ENCODE data around the gene LARGE1.

LARGE1 gene

GRCh38 chr22:33914131-33914530 lies 6.1 kb downstream of the LARGE1 start:
- no peak for DNase-seq (ENCODE audit: low read depth in 1 of 2, low spot score in 1 of 2)

- no peak for DNase-seq (ENCODE audit: low read depth in 1 of 2, low spot score in 1 of 2)
Measured at GRCh38 chr22:33913188-33913587, 7.1 kb downstream of the LARGE1 start.

- DNase-seq (ENCODE audit: low read depth in 1 of 2, low spot score in 1 of 2) = no peak
Measured at GRCh38 chr22:33909911-33910310, 10.4 kb downstream of the LARGE1 start.

GRCh38 chr22:33909075-33909458 lies 11.2 kb downstream of the LARGE1 start:
- DNase-seq (ENCODE audit: low read depth in 1 of 2, low spot score in 1 of 2) = no peak

- no peak for DNase-seq (ENCODE audit: low read depth in 1 of 2, low spot score in 1 of 2)
Measured at GRCh38 chr22:33908171-33909074, 11.9 kb downstream of the LARGE1 start.

GRCh38 chr22:33906954-33907353 lies 13.3 kb downstream of the LARGE1 start:
- DNase-seq (ENCODE audit: low read depth in 1 of 2, low spot score in 1 of 2) = no peak

GRCh38 chr22:33906475-33906874 lies 13.8 kb downstream of the LARGE1 start:
- DNase-seq (ENCODE audit: low read depth in 1 of 2, low spot score in 1 of 2) = no peak

GRCh38 chr22:33903012-33903411 lies 17.3 kb downstream of the LARGE1 start:
- DNase-seq (ENCODE audit: low read depth in 1 of 2, low spot score in 1 of 2) = no peak

GRCh38 chr22:33902073-33902472 lies 18.2 kb downstream of the LARGE1 start:
- no peak for DNase-seq (ENCODE audit: low read depth in 1 of 2, low spot score in 1 of 2)

GRCh38 chr22:33898121-33898520 lies 22.2 kb downstream of the LARGE1 start:
- no peak for DNase-seq (ENCODE audit: low read depth in 1 of 2, low spot score in 1 of 2)

- no peak for DNase-seq (ENCODE audit: low read depth in 1 of 2, low spot score in 1 of 2)
Measured at GRCh38 chr22:33897448-33897835, 22.8 kb downstream of the LARGE1 start.

- DNase-seq (ENCODE audit: low read depth in 1 of 2, low spot score in 1 of 2) = no peak
Measured at GRCh38 chr22:33896575-33897447, 23.5 kb downstream of the LARGE1 start.

- no peak for DNase-seq (ENCODE audit: low read depth in 1 of 2, low spot score in 1 of 2)
Measured at GRCh38 chr22:33896154-33896553, 24.1 kb downstream of the LARGE1 start.

GRCh38 chr22:33895444-33895843 lies 24.8 kb downstream of the LARGE1 start:
- no peak for DNase-seq (ENCODE audit: low read depth in 1 of 2, low spot score in 1 of 2)

GRCh38 chr22:33894515-33894914 lies 25.8 kb downstream of the LARGE1 start:
- DNase-seq (ENCODE audit: low read depth in 1 of 2, low spot score in 1 of 2) = no peak

GRCh38 chr22:33894036-33894435 lies 26.2 kb downstream of the LARGE1 start:
- DNase-seq (ENCODE audit: low read depth in 1 of 2, low spot score in 1 of 2) = no peak

GRCh38 chr22:33893512-33893911 lies 26.8 kb downstream of the LARGE1 start:
- no peak for DNase-seq (ENCODE audit: low read depth in 1 of 2, low spot score in 1 of 2)

- no peak for DNase-seq (ENCODE audit: low read depth in 1 of 2, low spot score in 1 of 2)
Measured at GRCh38 chr22:33891992-33892391, 28.3 kb downstream of the LARGE1 start.

GRCh38 chr22:33891455-33891854 lies 28.8 kb downstream of the LARGE1 start:
- DNase-seq (ENCODE audit: low read depth in 1 of 2, low spot score in 1 of 2) = no peak

GRCh38 chr22:33889748-33890147 lies 30.5 kb downstream of the LARGE1 start:
- no peak for DNase-seq (ENCODE audit: low read depth in 1 of 2, low spot score in 1 of 2)

- no peak for DNase-seq (ENCODE audit: low read depth in 1 of 2, low spot score in 1 of 2)
Measured at GRCh38 chr22:33888821-33889220, 31.5 kb downstream of the LARGE1 start.

- no peak for DNase-seq (ENCODE audit: low read depth in 1 of 2, low spot score in 1 of 2)
Measured at GRCh38 chr22:33887173-33887572, 33.1 kb downstream of the LARGE1 start.

All from stimulated activated CD4-positive, alpha-beta T cell treated with anti-CD3 and anti-CD28 coated beads, Interleukin-15, amount 100 ng/mL, for 1 hour (primary cell).